GM19240 (cell line): ENCODE measurements around the gene PIAS4.

Experiments
- DNase-seq: peaks from one replicate; pipeline ENCODE4 v3.0.0; 2011; ENCODE audit warnings: low spot score; ENCODE audit not compliant: insufficient read length

The PIAS4 gene

DNA sequence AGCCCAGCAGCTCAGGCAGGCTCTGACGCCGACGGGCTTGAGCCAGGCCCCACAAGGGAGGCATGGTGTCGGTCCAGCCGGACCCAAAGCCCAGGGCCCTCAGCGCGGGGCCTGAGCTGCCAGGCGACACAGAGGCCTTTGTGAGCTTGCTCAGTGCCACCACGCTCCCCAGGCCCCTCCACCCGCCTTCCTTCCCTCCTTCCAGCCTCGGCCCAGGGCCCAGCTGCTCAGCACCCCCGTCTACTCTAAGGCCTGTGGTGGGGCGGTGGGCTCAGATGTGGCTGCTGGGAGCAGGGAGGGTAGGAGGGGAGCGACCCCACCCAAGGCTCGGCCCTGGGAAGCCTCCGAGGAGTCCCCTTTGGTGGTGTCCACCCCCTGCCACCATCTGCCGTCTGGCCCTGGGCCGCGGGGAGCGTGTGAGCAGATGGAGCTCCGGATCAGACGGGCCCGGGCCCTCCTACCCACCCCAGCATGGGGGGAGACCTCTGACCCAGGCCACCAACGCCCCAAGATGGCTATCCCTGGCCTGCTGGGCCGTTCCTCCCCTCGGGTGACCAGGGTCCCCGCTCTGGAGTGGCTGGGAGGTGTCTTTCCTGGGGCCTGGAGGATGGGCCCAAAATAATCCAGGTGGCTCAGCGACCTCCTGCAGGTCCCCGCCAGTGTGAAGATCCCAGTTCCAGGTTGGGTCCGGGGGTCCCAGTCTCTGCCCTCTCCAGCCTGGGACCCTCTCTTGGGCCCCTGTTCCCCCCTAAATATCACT lies 51.3 kb downstream of the PIAS4 start:
- no peak for DNase-seq

DNA sequence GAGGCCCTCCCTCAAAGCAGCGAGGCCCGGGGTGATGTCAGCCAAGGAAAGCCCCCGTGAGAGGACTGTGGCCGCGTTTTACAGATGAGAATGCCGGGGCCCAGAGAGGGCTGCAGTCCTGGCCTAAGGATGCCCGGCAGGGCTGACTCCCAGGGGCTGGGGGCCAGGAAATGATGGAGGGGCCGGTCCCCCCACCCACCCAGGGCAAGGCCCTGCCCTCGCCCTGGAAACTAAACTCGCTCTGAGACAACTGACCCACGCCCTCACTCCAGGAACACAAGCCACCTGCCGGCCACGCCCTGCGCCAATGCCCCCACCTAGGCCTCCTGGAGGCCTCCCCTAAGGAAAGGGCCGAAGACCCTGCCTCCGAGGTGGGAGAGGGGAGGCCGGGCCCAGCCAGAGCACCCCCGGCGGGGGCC lies 51.9 kb downstream of the PIAS4 start:
- no peak for DNase-seq

DNA sequence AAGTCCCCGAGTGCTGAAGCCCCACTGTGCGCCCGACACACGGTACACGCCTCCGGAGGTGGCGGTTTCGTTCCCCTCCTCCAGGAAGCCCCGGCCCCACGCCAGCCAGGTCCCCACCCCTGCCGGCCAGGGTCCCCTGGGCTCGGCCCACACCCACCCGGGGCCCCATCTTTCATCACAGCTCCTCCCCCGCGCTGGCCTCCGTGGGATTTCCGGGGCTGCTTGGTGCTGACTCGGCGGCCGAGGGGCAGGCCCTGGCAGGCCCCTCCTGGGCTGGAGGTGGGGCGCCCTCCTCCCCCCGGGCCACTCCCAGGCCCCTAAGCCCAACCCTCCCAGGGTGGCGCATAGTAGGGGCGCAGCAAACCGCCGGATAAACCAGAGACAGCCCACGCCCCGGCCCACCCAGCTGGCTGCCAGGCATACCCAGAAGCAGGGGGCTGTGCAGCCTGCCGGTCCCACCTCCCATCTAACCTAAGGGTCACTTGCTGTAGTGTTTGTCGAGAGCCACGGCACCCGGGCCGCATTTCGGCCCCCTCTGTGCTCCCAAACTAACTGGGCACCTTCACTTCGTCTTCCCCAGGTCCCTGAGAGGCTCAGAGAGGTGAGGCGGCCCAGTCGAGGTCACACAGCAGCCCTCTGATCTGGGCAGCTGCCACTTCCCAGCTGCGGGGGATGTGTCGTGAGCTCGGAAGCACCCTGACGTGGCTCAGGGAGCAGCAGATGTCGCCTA lies 52.5 kb downstream of the PIAS4 start:
- DNase-seq: no peak

DNA sequence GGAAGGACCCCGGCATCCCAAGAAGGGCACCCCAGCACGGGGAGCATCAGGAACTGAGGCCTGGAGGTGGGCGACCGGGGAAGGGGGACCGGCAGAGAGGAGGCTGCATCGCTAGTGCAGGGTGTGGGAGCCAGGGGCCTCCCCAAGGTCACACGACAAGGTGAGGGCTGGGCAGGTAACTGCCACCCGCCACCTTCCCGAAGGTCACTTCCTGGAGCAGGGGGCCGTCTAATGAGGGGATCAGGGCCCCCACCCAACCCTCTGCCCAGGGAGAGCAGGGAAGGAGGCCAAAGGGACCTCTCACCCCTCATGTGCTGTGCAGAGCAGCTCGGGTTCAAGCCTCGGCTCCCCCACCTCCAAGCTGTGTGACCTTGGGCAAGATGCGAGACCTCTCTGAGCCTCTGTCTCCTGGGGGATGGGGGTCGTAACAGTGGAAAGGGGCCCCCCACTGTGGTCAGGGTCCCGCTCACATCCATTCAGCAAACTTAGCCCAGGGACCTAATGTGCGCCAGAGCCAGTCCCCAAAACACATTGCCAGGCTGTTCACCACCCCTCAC lies 53.2 kb downstream of the PIAS4 start:
- DNase-seq: no peak

DNA sequence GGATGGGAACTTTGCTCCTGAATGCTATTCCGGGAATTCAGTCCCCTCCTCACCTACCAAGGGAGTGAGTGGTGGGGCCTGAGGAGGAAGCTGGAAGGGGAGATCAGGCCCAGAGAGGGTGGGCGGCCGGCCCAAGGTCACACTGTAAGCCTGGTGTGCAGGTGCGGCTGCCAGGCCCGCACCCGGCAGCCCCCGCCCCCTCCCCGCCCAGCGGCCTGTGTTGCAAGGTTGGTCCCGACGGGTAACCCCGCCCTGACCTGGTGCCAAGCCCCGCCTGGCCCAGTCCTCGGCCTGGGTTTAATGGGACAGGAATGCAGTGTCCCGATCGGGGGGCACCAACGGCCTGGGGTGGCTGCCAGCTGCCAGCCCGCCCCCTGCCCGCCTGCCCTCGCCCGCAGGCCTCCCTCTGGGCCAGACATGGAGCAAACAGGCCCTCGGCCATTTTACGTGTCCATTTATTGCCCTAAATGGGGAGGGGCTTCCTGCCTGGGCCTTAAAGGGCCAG lies 53.7 kb downstream of the PIAS4 start:
- no peak for DNase-seq

DNA sequence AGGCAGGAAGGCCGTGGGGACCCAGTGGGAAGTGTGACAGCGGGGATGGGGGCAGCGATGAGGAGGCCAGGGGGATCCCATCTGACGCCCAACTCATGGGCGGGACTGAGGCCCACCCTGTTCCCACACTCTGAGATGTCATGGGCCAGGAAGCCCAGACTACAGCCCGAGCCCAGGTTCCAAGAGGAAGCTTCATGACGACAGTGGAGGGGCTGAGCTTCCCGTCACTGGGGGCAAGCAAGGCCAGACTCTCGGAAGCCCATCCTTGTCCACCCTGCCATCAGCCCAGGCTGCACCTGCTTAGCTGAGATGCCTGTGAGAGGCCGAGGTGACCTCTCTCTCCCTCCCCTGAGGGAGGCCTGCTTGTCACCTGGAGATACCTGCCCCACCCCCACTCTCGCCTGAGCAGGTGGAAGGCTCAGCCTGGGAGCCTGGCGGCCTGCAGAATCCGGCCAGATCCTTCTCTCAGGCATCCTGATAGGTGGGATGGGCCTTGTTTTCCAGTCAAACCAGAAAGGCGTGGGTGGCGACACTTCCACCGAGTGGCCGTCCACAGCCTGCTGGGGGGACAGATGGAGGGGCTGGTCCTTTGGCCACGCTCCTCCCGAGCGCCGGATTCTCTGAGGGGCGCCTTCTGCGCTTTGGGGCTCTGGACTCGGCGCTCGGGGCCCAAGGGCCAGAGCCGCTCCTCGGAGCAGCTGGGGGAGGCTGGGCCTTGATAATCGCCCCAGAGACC lies 54.3 kb downstream of the PIAS4 start:
- no peak for DNase-seq

DNA sequence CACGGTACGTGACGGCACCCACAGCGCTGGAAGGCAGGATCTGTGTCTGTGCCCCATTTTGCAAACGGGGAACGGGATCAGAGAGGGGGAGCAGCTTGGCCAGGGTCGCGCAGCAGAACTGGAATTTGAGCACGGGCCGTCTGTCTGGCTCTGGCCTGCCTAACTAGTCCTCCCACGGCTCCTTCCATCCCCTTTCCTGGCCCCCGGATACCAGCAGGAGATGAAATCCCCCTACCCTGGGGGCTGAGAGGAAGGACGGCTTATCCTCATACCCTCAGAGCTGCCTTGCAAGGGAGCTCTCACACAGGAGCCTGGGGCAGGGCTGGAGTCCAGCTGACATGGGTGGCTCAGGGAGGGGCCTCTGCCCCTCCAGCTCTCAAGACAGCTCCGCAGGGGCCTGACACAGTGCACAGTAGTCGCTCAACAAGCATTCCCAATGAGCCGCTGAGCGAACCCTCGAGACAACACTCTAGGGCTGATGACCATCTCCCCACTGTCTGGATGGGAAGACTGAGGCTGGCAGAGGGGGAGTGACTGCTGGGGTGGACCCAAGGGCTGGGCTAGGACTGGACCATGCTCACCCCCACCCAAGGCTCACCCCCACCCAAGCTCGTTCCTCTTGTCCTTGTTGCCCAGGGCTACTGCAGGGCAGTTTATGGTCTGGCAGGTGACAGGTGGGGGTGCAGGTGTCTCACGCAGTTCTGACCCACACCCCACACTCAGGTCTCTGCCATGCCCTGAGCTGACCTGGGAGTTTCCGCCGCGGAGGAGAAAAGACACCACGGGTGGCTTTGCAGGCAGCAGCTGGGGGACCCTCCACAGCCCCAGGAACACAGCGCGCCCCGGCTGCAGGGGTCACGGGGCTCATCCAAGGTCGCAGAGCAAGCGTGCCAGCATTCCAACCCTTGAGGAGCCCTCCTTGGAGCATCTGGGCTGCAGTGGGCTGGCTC lies 55.2 kb downstream of the PIAS4 start:
- DNase-seq: no peak

DNA sequence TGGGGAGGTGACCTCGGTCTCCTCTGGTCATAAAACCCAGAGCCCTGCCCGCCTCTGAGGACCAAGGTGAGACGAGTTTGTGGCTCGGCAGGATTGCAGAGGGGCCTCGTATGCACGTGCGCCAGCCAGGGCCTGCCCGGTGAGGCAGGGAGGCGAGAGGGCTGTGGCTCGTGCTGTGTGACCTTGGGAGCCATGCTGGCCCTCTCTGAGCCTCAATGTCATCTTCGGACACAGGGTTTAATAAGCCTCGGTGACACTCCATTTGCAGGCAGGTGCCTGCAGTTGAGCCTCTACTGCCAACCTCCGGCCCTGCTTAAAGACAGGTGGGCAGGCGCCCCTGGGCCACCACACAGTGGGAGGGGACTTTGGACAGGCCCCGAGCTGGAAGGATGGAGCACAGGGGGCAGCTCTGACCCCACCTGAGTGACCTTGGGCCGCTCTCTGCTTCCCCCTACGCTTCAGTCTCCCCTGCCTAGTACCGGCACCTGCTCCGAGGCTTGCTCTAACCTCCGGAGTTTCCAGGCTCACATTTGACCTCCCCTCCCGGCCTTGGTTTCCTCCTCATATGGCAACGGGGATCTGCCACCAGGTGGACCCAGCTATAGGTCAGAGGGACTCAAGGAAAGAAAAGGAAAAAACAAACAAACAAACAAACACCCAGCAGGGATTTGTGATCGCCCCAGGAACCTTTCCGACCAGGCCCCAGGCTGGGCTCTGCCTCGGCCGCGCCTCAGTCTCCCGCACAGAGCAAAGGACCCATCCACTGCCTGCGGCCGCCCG lies 56.0 kb downstream of the PIAS4 start:
- no peak for DNase-seq

DNA sequence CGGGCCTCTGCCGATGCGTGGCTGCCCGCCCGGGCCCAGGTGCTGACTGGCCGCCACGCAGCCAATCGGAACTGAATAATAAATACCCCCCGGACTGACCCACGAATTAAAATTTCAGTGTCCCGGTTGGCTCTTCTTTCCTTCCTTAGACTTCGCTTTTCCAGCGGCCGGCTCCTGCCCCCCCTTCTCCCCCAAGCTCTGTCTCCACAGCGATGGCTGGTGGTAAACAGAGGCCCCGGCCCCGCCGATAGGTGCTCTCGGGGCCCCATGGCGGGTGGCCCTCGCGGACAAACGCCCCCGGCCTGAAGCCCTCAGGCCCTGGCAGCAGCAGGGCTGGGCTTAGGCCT lies 56.6 kb downstream of the PIAS4 start:
- DNase-seq: no peak

DNA sequence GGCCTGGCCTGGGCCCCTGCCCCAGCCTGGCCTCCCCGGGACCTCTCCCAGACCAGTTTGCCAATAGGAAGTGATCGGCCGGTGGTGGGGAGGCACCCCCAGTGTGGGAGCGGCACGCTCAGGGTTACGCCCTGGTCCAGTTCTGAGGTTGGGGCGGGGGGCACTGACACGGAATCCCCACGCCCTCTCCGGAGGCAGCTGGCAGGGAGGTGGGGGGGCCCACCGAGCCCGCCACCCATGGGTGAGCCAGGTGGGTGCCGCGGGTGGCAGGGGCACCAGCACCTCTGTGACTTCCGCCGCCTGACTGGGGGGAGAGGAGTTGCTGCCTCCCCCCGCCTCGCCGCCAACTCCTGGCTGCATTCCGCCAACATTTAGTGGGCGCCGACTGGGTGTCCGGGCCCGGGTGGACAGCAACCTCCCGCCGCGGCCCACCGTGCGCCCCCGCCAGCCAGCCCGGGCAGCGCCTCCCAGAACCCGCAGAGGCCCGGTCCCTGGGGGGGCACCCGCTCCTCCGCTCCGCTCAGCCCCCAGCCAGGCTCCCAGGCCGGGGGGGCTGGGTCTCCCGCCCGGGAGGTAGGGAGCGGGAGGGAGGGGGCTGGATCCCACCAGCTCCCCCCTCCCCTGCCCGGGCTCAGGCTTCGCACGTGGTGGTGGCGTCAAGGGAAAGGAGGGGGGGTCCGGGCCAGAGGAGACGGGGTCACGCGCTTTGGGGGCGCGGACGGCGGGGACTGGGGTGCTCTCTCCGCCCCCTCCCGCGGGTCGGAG lies 57.1 kb downstream of the PIAS4 start:
- no peak for DNase-seq

DNA sequence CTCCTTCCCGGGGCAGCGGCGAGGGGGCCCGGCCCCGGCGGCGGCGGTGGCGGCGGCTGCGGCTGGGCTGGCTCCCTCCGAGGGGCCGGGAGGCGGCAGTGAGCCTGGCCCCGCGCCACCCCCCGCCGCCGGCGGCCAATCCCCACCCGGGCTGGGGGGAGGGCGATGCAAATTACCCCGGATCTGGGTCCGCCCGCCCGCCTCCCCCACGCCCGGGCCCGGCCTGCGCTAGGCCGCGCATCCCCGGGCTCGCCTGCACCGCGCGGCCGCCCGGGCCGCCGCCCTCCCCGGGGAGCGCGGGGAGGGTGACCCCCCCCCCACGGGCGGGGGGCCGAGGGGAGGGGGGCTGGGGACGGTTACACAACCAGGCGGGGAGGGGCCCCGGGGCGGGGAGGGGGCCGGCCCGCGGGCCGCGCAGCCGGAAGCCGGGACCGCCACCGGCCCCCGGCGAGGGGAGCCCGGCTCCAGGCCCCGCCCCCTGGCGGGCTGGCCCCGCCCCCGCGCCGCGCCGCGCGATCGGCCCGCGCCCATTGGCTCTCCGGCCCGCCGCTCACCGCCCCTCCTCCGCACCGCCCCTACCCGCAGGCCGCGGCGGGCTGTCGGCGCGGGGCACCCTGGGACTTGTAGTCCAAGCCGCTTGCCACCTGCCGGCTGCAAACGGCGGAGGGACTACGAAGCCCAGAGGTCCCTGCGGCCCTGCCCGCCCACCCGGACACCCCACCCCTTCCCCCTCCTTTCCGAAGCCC lies 58.1 kb downstream of the PIAS4 start:
- peak; percentile 98 for DNase-seq

DNA sequence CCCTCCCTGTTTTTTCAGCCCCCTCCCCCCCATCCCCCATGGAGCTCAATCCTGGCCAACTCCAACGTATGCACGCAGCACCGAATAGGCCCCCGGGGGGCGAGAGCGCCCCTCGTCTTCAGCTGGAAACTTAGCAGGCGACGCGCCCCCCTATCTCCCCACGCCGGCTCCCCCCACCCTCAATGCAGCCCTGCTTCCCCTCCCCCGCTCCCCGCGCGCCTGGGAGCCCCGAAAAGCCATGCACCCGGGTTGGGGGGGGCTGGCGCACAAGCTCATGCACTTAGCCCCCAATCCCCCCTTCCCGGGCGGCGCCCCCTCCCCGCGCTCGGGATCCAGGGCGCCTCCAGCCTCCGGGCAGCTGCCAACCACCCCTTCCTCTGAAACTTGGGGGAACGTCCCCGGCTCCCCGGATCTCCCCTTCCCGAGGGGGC lies 58.7 kb downstream of the PIAS4 start:
- DNase-seq: no peak

DNA sequence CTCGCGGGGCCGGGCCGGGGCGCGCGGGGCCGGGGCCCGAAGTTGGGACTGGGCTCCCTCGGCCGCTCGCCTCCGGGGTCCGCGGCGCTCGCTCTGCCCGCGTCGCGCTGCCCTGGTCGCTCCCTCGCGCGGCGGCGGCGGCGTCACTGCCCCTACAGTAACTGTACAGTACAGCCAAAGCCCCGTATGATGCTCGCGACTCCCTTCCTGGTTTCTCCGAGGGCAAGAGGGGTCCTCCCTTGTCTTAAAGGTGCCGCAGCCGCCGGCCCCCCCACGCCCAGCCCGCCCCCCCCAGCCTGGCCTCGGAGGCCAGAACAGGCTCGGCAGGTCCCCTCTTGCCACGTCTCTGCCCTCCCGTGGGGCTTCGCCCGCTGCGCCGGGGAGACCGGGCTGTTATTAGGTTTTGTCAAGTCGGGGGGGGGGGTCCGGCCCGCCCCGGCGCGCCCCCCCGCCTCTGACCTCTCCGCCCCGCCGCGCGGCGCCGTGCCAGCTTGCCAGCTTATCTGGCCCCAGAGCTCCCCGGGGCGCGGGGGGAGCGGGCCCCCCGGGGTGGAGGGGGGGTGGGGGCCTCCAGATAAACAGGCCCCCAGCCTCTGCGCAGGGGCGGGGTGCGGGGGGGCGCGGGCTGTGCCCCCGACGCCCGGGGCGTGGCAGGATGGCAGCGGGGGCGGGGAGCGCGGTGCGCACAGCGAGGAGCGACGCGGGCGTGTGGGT lies 59.3 kb downstream of the PIAS4 start, which contains the start of gene ZBTB7A:
Gene ZBTB7A (minus strand): TSS at position 218 of the 714 bp plus-strand sequence. CDS start 11,667 bp downstream, outside the sequence.
- no peak for DNase-seq

DNA sequence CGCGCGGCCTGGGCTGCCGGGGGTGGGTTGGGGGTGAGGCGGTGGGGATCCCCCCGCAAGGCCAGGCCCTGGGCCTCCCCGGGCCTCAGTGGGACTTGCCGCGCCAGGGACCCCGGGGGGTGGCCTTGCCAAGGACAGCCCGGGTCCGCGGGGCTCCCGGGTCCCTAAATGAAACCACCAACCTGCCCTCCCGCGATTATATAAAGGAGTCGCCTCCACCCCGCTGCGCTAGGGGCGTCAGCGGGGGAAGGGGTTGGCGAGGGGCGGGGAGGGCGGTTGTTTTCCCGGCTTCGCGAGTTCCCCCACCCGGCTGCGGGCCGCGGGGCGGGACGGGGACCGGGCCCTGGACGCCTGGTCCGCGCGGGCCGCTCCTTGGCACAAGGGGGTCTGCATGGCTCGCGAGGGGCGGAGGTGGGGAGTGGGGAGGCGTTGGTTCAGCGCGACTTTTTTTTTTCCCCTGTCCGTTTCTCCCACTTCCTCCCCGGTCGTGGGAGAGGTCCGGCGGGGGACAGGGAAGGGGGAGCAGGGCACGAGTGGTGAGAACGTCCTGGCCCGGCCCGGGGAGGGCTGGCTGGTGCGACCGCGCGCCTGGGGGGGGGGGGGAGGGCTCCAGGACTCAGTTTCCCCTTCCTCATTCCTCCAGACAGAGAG lies 60.0 kb downstream of the PIAS4 start:
- DNase-seq: no peak

DNA sequence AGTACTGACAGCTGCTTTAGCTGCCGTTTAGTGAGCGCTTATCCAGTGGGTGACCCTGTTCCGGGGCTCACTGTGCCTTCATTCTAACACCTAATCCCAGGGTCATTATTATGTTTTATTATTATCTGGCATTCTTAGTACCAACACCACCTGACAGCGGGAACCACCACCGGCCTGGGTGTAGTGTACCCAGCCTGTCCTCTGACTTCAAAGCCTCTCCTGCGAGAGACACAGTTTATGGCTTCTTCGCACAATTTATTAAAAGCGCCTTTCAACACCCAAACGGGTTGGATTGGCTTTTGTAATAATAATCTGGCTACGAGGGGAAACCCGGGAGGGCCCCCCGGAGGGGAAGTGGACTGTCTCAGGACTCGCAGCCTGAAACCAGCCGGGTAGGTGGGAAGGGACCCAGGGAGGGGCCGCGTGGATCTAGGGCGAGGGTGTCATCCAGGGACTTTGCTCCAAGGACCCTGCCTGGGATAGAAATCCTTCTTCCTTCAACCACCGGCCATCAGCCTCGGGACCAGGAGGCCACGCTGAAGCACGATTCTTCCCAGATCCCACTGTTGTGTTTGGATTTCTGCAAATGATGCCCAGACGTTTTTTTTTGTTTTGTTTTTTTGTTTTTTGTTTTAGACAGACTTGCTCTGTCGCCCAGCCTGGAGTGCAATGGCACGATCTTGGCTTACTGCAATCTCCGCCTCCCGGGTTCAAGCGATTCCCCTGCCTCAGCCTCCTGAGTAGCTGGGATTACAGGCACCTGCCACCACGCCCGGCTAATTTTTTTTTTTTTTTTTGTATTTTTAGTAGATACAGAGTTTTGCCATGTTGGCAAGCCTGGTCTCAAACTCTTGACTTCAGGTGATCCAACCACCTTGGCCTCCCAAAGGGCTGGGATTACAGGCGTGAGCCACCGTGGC lies 60.8 kb downstream of the PIAS4 start:
- no peak for DNase-seq

DNA sequence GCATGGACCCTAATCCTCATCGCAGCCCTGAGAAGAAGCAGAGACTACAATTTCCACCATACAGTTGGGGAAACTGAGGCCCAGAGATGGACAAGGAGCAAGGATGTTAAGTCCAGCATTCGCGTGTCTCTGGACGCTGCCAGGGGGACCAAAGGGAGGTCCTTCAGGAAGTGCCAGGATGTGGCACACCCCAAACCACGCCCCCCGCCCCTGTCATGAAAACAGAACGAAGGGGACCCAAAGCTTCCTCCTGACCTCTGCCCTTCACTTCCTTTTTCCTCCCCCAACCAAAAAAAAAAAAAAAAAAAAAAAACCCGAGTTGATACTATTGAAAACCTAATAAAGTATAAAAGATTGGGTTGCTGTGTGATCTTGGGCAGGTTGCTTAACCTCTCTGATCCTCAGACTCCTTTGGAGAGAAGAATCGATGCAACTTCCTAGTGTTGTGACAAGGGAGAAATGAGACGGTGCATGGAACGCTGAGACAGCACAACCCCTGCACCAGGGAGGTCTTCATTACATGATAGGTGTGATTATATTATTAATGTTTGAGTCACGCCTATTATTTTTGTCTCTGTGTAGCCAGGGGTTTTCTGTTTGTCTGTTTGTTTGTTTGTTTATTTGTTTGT lies 61.9 kb downstream of the PIAS4 start:
- no peak for DNase-seq
